GM12878 (cell line): ENCODE results near the gene BPGM. TPM values are rescaled to one million over a fixed set of nuclear protein-coding genes. Genes with fewer than 3 reads are reported as not detected.

Experiments
- ATAC-seq: fragments of 200-7000 bp; cut with Tn5 transposase; 3 replicates; pipeline ENCODE4 v1.9.1; 2020; ENCODE audit warnings: mild to moderate bottlenecking, moderate library complexity
- BruUV-seq: library from RNA; stranded (reverse); fragments of 400-500 nt; replicated peaks from 2 replicates; lab custom pipeline; 2021; lab: Mats Ljungman, UMichigan
- CTCF ChIA-PET: fragments of 300-600 bp; sonication (Branson Sonifier 250); formaldehyde crosslinking; extraction: SDS; loops from one replicate; lab custom pipeline; 2021; ENCODE audit warnings: inconsistent platforms; lab: Yijun Ruan, JAX
- POLR2A ChIA-PET: fragments of 350-600 bp; formaldehyde crosslinking; extraction: SDS; loops from one replicate; lab custom pipeline; 2021; ENCODE audit warnings: inconsistent platforms; lab: Charles Lee
- RAD21 ChIA-PET: fragments of 300-600 bp; sonication (Branson Sonifier 250); formaldehyde crosslinking; loops from one replicate; lab custom pipeline; 2023; ENCODE audit warnings: antibody characterized with exemption; ENCODE audit not compliant: unreplicated experiment; lab: Charles Lee
- SMC1A ChIA-PET: fragments of 300-600 bp; sonication (Branson Sonifier 250); formaldehyde crosslinking; loops from one replicate; lab custom pipeline; 2023; ENCODE audit not compliant: unreplicated experiment, uncharacterized antibody; lab: Charles Lee
- DNase-seq: peaks from one replicate; pipeline ENCODE4 v3.0.0-alpha.2; 2011; ENCODE audit warnings: low read depth, low spot score
- FAIRE-seq: peaks from 3 replicates; lab custom pipeline; 2011; peaks lifted over from hg19 to GRCh38; lab: Jason Lieb, UNC
- H2AFZ ChIP-seq: 2 replicates; pipeline ENCODE4 v1.6.0; 2011; ENCODE audit warnings: low read depth, low read length, control low read depth; ENCODE audit not compliant: control insufficient read depth
- H3K27ac ChIP-seq: 2 replicates; pipeline ENCODE4 v1.5.1; 2011; ENCODE audit warnings: control low read depth; ENCODE audit not compliant: control insufficient read depth, insufficient read depth
- H3K27me3 ChIP-seq, 2 experiments: replicated peaks in 1 of 2; 2 replicates each; pipeline versions ENCODE4 v1.6.0 to v1.6.1; 2011; ENCODE audit warnings: low read length in 1 of 2; ENCODE audit not compliant: control insufficient read depth in 2 of 2, insufficient read depth in 2 of 2
- H3K36me3 ChIP-seq, 2 experiments: 2 replicates each; pipeline ENCODE4 v1.5.1; 2011; ENCODE audit warnings: low read length in 1 of 2; ENCODE audit not compliant: control insufficient read depth in 2 of 2, insufficient read depth in 2 of 2
- H3K4me1 ChIP-seq: 2 replicates; pipeline ENCODE4 v1.6.1; 2011; ENCODE audit warnings: mild to moderate bottlenecking, low read length, moderate library complexity, mixed read lengths; ENCODE audit not compliant: control insufficient read depth, insufficient read depth
- H3K4me2 ChIP-seq: 2 replicates; pipeline ENCODE4 v1.6.0; 2011; ENCODE audit warnings: control low read depth; ENCODE audit not compliant: control insufficient read depth, insufficient read depth
- H3K4me3 ChIP-seq: fragments of 200-600 bp; sonication (generic); 2 replicates; pipeline ENCODE4 v1.5.1; 2016
- H3K79me2 ChIP-seq: 2 replicates; pipeline ENCODE4 v1.6.0; 2011; ENCODE audit warnings: low read length; ENCODE audit not compliant: control insufficient read depth, insufficient read depth
- H3K9ac ChIP-seq: 2 replicates; pipeline ENCODE4 v1.8.0; 2011; ENCODE audit warnings: low read length, control low read depth, mixed read lengths; ENCODE audit not compliant: control insufficient read depth, insufficient read depth
- H3K9me3 ChIP-seq: replicated peaks from 3 replicates; pipeline ENCODE4 v1.5.1; 2011; ENCODE audit warnings: mild to moderate bottlenecking, low read length; ENCODE audit not compliant: control insufficient read depth, insufficient read depth
- H4K20me1 ChIP-seq: 2 replicates; pipeline ENCODE4 v1.6.0; 2011; ENCODE audit not compliant: control insufficient read depth, insufficient read depth
- BCLAF1 ChIP-seq: fragments of 450-650 bp; IDR thresholded peaks from 2 replicates; pipeline ENCODE4 v1.6.1; 2017; ENCODE audit warnings: antibody characterized with exemption, mild to moderate bottlenecking, moderate library complexity
- BMI1 ChIP-seq: fragments of 450-650 bp; IDR thresholded peaks from 2 replicates; pipeline ENCODE4 v1.6.1; 2016; ENCODE audit warnings: mild to moderate bottlenecking, moderate library complexity, borderline replicate concordance
- BRCA1 ChIP-seq: IDR thresholded peaks from 2 replicates; pipeline ENCODE4 v1.6.1; 2011; ENCODE audit warnings: low read depth, low read length, improper control_type of control experiment
- CBX3 ChIP-seq: fragments of 200-600 bp; sonication (generic); IDR thresholded peaks from 2 replicates; pipeline ENCODE4 v1.6.1; 2016; ENCODE audit warnings: low read depth, borderline replicate concordance
- E2F4 ChIP-seq: IDR thresholded peaks from 2 replicates; pipeline ENCODE4 v1.6.1; 2012; ENCODE audit warnings: low read depth, low read length, improper control_type of control experiment
- IRF4 ChIP-seq: IDR thresholded peaks from 2 replicates; pipeline ENCODE4 v1.6.1; 2011; ENCODE audit warnings: low read depth, low read length
- MTA3 ChIP-seq: IDR thresholded peaks from 2 replicates; pipeline ENCODE4 v1.6.1; 2012; ENCODE audit warnings: low read length, inconsistent platforms, borderline replicate concordance
- MXI1 ChIP-seq: fragments of 150-350 bp; IDR thresholded peaks from 2 replicates; pipeline ENCODE4 v1.6.1; 2011; ENCODE audit warnings: low read depth, mild to moderate bottlenecking, inconsistent platforms, low read length, improper control_type of control experiment
- MYC ChIP-seq: IDR thresholded peaks from 2 replicates; pipeline ENCODE4 v1.6.1; 2011; ENCODE audit warnings: mild to moderate bottlenecking, low read length, moderate library complexity, inconsistent platforms; ENCODE audit not compliant: insufficient read depth, insufficient replicate concordance, insufficient read length, severe bottlenecking
- NFYA ChIP-seq: IDR thresholded peaks from 2 replicates; pipeline ENCODE4 v1.6.1; 2011; ENCODE audit warnings: low read depth, mild to moderate bottlenecking, low read length, improper control_type of control experiment, borderline replicate concordance
- POLR2AphosphoS2 ChIP-seq: IDR thresholded peaks from 2 replicates; pipeline ENCODE4 v1.6.1; 2011; ENCODE audit warnings: low read depth, mild to moderate bottlenecking, low read length, improper control_type of control experiment, moderate library complexity
- SMAD1 ChIP-seq: fragments of 450-650 bp; IDR thresholded peaks from 2 replicates; pipeline ENCODE4 v1.6.1; 2018; ENCODE audit warnings: mild to moderate bottlenecking, low read depth; ENCODE audit not compliant: partially characterized antibody
- WGBS: methylation state at CpG from one replicate; pipeline ENCODE4 v1.1.6; 2016; ENCODE audit warnings: low lambda C conversion rate; ENCODE audit not compliant: insufficient replicate concordance, insufficient coverage; ENCODE audit errors: missing lambda C conversion rate; 5-methylcytosine and 5-hydroxymethylcytosine counted together
- in situ Hi-C: fragments of 300-500 bp; cut with MboI; formaldehyde crosslinking; loops from 9 replicates; pipeline ENCODE4 v1.14.3; 2018; ENCODE audit warnings: mixed read lengths
- intact Hi-C: fragments of 100-400 bp; cut with micrococcal nuclease; formaldehyde crosslinking; loops from one replicate; pipeline ENCODE4 v1.14.2; 2022; ENCODE audit not compliant: unreplicated experiment
- polyA plus RNA-seq, 11 experiments: library from polyadenylated mRNA; depleted of rRNA in 4 of 11; unstranded in 6 of 11; stranded (reverse) in 5 of 11; fragments of >200 nt; fragmentation: Nextera tagmentation in 4 of 11; fragmentation: Illumina TruSeq in 1 of 11; extraction: Ambion mirVana in 4 of 11; extraction: Trizol in 1 of 11; gene quantifications; 1 replicate in 1 of 11; 2 replicates in 10 of 11; pipeline versions ENCODE4 v1.2.1 to v1.2.3, GENCODE V29; 2011 to 2016; ENCODE audit warnings: inconsistent platforms in 2 of 11, missing spikeins in 2 of 11, low read depth in 1 of 11
- total RNA-seq, 4 experiments: library from RNA; depleted of rRNA in 3 of 4; stranded (reverse); fragments of >200 nt in 3 of 4; fragmentation: Illumina TruSeq in 1 of 4; extraction: Trizol in 1 of 4; gene quantifications; 2 replicates each; pipeline versions ENCODE4 v1.2.1 to v1.2.3, GENCODE V29; 2013 to 2021

The BPGM gene
- total and polyA plus RNA-seq, 10 of the 15 experiments (the other 5 are each of a cell fraction or from before 2014, with no cell fraction given) = 9.0 to 20.1 (median 15.2) TPM

- TF ChIP-seq MTA3 = no peak
- TF ChIP-seq MYC = no peak
- TF ChIP-seq POLR2AphosphoS2 = no peak
- TF ChIP-seq BCLAF1 = no peak
- TF ChIP-seq BMI1 = no peak
- TF ChIP-seq NFYA = no peak
Observed at GRCh38 chr7:134622303-134622995, 24.2 kb upstream of the BPGM start (continued).

GRCh38 chr7:134623193-134623592 is 23.5 kb upstream of the BPGM start:
- no peaks in the 10 kb centered on the region for H4K20me1 ChIP-seq
- intact Hi-C loops (no loop called here), in situ Hi-C loops (no loop called here)
- no peak overlapping the region for H3K9ac ChIP-seq
- POLR2A ChIA-PET = no interaction called here
- CTCF ChIA-PET = interaction anchor here (0.9 to 1.8 kb wide), 4 partner anchors 10 to 191 kb away, joined by 3 to 8 read pairs (median 4); no protein-coding TSS in a partner anchor
- no peak overlapping the region for H3K4me2 ChIP-seq
- SMC1A ChIA-PET = interaction anchor here (0.7 to 1.8 kb wide), 2 partner anchors 10 to 13 kb away, joined by 5 to 7 read pairs; no protein-coding TSS in a partner anchor
- no peaks in the 10 kb centered on the region for H3K9me3 ChIP-seq
- FAIRE-seq (no peak), DNase-seq (no peak)
- H3K27ac ChIP-seq = no peak overlapping the region
- H3K4me1 ChIP-seq = no peaks in the 10 kb centered on the region
- RAD21 ChIA-PET = no interaction called here
- whole genome bisulfite sequencing = 0% methylated on average over 2 of the region's 2 CpGs
- no peaks in the 10 kb centered on the region; a peak in 2 of 4 replicates for H3K27me3 ChIP-seq
- no peak overlapping the region for H2AFZ ChIP-seq
- no TSS peak for BruUV-seq
- no peaks in the 10 kb centered on the region for H3K79me2 ChIP-seq
- no peak for TF ChIP-seq BRCA1
- no peak for TF ChIP-seq MXI1
- no peak for TF ChIP-seq E2F4
- TF ChIP-seq CBX3 = no peak
- no peak for TF ChIP-seq SMAD1
- TF ChIP-seq IRF4 = no peak
- TF ChIP-seq, all 136 proteins: peak for 0
- Histone ChIP-seq H3K36me3 (no peaks in the 10 kb centered on the region), H3K4me3 (no peak overlapping the region)
- no peak for ATAC-seq
